CD4-positive, alpha-beta T cell treated with Interleukin-15 for 4 hours (primary cell): ENCODE data around the gene RTP5.
A peak's percentile ranks its signal among the peaks of the same experiment; 100 is the strongest.

Source experiments
- DNase-seq: peaks from one replicate; pipeline ENCODE4 v3.0.0-alpha.2; 2020; ENCODE audit warnings: low spot score

The RTP5 gene

GRCh38 chr2:241843321-241844065 lies 26.0 kb upstream of the RTP5 start:
- DNase-seq = no peak

GRCh38 chr2:241844066-241844728 lies 25.3 kb upstream of the RTP5 start:
- peak; percentile 71 for DNase-seq

DNA sequence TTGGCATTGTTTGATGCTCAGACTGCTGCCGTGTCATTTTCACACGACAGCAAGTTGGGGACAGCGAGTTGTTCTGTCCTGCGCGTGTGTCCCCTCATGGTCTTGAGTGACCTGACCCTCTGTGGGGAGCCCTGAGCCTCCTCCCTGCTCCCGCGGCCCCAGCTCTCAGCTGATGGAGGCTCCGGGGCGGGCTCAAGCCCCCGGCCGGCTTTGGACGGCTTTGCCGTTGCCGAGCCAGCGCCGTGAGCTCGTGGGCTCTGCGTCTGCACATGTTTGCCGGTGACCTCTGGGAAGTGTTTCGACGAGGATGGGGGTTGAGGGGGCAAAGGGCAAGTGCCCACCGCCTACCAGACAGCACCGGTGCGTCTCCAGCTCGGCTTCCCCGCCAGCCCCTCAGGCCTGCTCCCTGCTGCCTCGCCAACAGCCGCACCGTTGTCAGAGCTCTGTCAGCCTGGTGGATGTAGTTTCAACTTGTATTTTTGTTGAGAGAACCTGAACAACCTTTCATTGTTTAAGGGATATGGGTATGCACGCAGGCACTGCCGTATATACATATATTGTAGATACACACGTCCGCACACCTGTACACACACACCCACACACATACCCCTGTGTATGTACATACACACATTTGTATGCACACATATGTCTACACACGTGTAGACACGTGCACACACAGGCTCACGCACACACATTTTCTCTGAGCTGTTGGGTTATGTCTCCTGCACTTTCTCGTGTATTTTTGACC lies 24.5 kb upstream of the RTP5 start:
- DNase-seq = no peak

GRCh38 chr2:241846406-241846805 lies 23.1 kb upstream of the RTP5 start:
- no peak for DNase-seq

DNA sequence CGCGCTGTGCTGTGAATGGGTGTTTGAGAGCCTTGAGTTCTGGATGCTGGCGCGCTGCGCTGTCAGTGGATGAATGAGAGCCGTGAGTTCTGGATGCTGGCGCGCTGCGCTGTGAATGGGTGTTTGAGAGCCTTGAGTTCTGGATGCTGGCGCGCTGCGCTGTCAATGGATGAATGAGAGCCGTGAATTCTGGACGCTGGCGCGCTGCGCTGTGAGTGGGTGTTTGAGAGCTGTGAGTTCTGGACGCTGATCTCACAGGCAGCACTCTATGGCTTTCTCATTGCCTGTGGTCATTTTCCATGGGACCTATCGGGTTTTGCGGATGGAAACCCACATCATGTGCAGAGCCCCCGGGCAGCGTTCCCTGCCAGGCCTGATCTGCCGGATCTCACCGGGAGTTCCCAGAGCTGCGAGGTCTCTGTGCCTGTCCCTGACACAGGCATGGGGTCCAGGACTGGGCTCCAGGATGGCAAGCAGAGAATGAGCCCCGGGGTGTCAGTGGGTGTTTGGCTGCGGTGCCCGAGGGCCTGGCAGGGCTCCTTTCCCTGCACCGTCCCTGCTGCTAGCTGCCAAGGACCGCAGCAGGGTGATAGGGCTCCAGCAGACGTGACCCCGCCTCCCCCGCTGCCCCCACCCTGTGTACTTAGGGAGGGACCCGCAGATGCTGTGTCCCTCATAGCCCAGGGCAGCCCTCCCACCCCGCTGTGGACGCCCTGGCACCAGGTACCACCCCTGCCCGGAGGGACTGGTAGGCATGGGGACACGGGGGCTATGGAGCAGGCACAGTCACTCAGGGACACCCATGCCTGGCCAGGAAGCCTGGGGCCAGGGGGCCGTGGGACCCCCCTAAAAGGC lies 20.5 kb upstream of the RTP5 start:
- no peak for DNase-seq

- no peak for DNase-seq
These were observed 19.6 kb upstream of the RTP5 start for GRCh38 chr2:241849616-241850543.

GRCh38 chr2:241850544-241851324 lies 18.8 kb upstream of the RTP5 start:
- no peak for DNase-seq

- no peak for DNase-seq
These were observed 18.0 kb upstream of the RTP5 start for GRCh38 chr2:241851325-241852115.

DNA sequence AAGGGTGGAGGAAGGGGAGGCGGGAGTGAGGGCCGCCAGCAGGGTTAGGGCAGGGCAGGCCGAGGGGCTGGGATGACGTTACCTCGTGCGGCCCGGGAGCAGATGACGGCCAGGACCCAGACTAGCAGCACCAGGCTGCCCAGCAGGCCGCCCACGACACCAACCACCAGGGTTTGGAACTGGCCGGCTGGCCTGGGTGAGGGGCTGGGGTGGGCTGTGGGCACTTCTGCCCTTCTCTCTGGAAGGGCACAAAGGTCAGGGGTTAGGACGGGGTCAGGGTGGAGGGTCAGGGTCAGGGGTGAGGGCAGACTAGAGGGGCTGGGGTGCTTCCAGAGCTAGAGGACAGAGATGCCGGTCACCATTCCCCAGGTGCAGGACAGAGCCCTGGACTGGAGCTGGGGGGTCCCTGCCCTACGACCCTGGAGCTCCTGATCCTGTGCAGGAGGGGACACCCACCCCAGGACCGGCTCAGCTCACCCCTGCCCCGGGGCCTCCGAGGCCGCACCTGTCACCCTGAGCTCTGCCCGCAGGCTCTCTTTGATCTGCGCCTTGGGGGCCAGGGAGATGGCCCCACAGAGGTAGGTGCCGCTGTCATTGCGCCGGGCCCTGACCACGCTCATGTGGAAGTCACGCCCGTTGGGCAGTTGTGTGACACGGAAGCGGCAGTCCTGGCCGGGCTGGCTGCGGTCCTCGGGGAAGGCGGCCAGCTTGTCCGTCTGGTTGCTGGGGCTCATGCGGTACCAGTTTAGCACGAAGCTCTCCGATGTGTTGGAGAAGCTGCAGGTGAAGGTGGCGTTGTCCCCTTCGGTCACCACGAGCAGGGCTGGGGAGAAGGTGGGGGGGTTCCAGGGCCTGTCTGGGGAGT lies 17.2 kb upstream of the RTP5 start:
- DNase-seq = no peak

DNA sequence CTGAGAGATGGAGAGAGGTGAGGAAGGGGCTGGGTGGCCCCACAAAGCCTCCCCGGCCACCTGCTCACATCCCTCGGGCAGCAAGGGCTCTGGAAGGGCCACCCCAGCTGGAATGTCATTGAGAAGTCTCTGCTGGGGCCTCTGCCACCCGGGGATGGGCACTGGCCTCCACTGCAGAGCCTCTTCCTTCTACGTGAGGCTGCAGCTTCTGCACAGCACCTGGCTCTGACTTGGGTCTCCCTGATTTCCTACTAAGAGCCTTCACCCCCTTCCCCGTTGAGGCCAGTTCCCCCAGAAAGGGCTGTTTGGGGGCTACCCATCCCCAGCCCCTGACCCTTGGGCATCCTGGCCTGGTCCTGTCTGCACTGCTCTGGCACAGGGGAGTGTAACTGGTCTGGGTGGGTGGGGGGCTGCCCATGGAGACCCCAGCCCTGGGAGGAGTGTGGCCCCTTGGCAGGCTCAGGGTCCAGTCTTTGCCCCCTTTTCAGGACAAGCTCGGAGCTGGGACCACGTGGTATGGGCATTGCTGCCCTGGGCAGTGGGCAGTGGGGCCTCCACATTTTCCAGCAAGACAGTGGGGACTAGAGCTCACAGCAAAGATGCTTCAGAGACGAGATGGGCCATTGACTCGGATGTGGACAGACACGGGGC lies 16.4 kb upstream of the RTP5 start:
- DNase-seq = no peak

GRCh38 chr2:241853651-241854341 lies 15.7 kb upstream of the RTP5 start:
- DNase-seq = no peak

DNA sequence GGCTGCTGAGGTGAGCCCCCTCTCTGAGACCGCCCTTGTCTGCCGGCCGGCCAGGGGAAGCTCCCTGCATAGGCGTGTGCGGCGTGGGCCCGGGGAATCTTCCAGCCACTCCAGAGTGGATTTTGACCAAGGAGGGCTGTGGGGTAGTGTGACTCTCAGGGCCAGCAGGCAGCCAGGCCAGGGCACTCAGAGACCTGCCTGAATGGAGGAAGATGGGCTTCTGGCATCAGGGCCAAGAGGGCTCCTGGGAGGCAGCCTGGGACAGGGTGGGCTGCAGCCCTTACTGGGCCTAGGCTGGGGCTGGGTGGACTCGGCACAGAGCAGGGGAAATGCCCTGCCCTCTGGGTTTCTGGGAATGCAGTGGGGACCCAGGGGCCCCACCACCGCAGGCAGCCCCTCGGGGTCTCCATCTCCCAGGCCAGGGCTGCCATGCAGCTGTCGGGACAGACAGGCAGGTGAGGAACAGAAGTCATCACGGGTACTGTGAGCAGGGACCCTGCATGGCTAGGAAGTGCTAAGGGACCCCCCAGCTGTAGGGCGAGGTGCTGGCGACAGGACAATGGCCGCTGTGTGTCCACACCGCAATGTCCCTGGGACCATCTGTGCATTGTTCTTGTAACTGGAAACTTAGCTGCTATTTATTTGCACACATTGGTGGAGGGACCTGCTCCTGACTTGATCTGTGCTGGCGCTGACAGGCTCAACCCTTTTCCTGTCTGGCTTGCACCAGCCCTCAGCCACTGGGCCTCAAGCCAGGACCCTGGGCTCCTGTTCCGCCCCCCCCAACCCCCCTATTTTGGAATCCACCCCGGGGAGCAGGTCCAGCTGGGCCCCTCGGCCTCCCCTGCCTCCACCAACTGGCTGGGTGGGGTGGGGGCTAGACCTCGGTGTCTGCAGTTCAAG lies 14.9 kb upstream of the RTP5 start:
- no peak for DNase-seq

GRCh38 chr2:241855245-241855887 lies 14.2 kb upstream of the RTP5 start:
- no peak for DNase-seq

DNA sequence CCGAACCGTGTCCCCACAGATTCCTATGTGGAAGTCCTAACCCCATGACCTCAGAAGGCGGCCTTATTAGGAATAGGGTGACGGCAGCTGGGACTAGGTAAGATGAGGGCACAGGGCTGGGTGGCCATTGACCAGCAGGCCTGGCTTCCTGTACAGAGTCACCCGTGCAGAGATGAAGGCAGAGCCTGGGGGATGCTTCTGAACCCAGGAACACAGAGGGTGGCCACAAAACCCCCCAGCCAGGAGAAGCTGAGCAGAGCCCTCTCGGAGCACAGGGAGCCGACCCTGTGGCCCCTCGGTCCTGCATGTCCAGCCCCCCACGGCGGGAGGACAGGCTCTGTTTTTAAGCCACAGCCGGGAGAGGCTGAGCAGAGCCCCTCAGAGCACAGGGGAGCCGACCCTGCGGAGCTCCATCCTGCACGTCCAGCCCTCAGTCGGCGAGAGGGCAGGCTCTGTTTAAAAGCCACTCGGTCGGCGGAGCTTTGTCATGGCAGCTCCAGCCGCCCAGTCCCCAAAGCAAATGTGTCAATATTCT lies 13.6 kb upstream of the RTP5 start:
- no peak for DNase-seq

GRCh38 chr2:241857041-241857541 lies 12.4 kb upstream of the RTP5 start:
- DNase-seq = no peak
